SK-N-SH (cell line): ENCODE data around the gene SLC36A2.

Experiments
- CTCF ChIP-seq: fragments of 200-600 bp; sonication (generic); IDR thresholded peaks from 2 replicates; pipeline ENCODE4 v1.6.1; 2017; ENCODE audit warnings: antibody characterized with exemption, mild to moderate bottlenecking, moderate library complexity
- EZH2phosphoT487 ChIP-seq: fragments of 200-600 bp; sonication (generic); IDR thresholded peaks from 2 replicates; pipeline ENCODE4 v1.6.1; 2017; ENCODE audit warnings: low read depth, mixed run types, mild to moderate bottlenecking, antibody characterized with exemption, moderate library complexity, borderline replicate concordance
- NFIC ChIP-seq: IDR thresholded peaks from 2 replicates; pipeline ENCODE4 v1.4.0; 2012; ENCODE audit warnings: borderline replicate concordance
- POLR2AphosphoS5 ChIP-seq: IDR thresholded peaks from 2 replicates; pipeline ENCODE4 v1.6.1; 2012; ENCODE audit warnings: low read depth, low read length
- SIN3A ChIP-seq: IDR thresholded peaks from 2 replicates; pipeline ENCODE4 v1.6.1; 2012; ENCODE audit warnings: low read depth, mild to moderate bottlenecking, low read length, moderate library complexity, borderline replicate concordance

- TF ChIP-seq POLR2AphosphoS5 (no peak), CTCF (no peak), SIN3A (no peak), NFIC (no peak), EZH2phosphoT487 (no peak)
Measured at GRCh38 chr5:151285683-151286082, 61.7 kb downstream of the SLC36A2 start.
